Measurements from ENCODE around the gene IDI1.
"Not testable (repeated sequence)": the region's sequence is repeated elsewhere in the genome, so short reads cannot be mapped to it uniquely, and the experiment has no call there.

The IDI1 gene

DNA sequence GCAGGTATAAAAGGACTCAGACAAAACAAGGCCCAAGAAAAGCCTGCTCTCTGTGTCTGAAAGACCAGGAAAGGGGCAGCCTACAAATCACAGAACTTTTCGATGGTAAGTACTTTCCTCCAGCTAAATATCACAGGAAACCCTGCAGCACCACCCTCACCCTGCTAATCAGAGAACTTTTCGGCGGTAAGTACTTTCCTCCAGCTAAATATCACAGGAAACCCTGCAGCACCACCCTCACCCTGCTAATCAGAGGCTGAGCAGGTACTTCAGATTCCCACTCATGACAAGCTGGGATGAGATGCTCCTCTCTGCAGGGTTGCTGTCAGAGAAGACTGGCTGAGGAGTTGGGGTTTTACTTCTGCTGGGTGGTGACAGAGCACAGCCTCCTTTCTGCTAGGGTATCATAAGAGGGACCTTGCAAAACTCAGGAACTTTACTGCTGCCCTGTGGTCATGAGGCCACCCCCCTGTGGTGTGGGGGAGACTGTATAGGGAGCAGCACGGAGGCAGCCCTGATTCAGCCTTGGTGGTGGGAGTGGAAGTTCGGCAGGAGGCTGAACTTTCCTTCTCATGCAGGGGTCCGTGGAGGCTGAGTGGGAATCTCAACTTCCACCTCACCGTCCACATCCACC, 14.4 kb upstream of the IDI1 start:
- no peak for DNase-seq

DNA sequence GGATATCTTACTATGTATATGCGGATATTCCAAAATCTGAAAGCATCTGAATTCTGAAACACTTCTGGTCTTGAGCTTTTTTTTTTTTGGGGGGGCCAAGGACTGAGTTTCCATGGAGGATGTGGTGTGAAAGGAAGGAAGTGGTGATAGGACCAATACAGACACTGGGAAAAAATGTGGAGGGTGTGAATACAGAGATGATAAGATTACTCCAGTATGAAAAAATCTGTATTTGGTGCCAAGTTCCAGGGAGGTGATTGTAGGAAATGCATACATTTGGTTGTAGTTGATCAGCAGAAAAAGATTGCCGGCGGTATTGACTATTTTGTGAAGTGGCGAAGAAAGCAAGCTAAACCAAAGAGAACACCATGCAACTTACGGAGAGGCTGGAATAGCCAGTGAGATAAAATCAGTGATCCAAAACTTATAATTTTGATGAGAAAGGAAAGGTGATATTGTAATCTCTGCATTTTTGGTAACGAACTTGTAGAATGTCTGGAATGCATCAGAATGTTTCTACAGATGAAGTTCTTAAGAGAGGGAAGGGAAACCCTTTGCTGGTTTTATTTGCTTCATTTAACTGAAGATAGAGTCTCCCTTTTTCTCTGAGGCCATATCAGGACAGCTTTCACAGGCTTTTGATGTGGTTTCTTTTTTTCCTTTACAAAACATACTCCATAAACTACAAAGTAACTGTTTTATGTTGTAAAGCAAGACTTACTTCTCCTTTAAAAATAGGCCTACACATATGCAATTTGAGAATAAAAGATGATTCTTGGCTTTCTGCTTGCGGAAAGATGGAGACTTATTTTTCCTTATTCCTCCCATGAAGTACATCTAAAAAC, 13.2 kb upstream of the IDI1 start:
- no peak for DNase-seq

GRCh38 chr10:1059902-1060301, 11.0 kb upstream of the IDI1 start:
- no peak for DNase-seq

DNA sequence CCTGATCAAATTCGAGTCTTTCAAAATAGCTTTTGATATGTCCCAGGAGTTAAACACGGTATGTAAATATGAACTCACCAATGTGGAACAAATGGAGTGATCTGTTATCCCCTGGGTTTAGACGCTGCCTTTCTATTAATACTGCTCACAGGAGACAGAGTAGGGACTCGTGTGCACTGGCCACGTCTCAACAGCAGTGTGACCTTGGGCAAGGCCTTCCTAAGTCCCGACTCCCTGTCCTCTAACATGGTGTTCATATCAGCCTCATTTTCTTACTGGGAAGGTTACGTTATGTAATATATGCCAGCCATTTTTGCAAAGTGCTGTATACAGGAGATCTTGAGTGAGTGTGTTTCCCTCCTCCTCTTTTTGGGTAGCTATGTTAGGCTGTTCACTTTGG, 9.1 kb upstream of the IDI1 start:
- DNase-seq = no peak

DNA sequence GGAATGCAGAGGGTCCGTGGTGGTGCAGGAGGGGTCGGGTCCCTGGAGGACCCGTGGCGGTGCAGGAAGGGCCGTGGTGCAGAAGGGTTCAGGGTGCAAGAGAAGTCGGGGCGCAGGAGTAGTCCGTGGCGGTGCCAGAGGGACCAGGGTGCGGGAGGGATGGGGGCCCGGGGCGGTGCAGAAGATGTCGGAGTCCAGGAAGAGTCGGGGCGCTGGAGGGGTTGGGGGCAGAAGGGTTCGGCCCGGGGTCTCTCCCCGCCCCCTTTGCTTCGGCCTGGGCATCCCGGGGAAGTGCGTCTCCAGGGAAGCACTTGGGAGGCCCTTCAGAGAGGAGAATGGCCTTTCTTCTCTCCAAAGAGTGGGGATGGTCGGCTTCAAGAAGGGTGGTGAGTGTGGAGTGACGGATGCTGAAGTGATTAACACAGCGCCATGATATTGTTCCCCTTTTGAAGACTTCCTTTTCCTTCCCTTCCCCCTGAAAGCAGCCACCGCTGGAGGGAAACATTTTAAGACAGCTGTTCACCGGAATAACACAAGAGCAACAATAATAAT, 8.3 kb upstream of the IDI1 start:
- DNase-seq = peak; percentile 19

DNA sequence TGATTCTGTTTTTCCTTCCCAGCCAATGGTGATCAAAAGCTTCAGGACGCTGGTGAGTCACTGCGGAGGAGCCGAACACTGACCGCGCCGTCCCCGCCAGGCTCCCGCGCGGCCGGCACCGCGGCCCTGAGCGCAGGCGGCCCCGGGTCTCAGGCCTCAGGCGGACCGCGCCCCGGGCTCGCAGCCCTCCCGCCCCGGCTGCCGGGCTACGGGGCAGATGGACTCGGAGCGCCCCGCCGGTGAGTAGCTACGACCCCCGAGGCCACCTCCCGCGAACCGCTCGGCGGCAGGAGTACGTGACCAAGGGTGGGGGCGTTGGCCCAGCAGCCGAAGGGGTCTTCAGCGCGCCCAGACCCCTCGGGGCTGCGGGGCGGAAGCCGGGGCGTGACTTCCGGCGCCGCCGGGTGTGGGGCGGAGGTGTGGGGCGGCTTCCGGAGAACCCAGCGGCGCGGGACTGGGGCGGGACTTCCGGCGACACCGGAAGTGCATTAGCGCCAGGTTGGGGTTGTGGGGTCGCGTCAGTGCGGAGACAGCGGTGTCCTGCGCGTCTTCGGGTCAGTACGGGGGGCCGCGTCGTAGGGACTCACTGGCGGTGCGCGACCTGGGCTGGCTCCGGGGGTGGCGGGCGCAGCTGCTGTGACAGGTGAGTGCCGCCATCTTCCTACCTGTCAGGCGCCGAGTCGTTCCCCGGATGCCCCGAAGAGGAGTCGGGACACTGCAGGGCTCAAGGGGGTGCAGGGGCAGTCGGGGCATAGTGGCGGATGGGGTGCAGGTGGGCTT, 7.6 kb upstream of the IDI1 start, which contains the start of gene WDR37:
TSS of gene WDR37 (plus strand) at position 60 of the 780 bp plus-strand sequence. CDS start 15,771 bp downstream, outside the sequence.
- peak; percentile 86 for DNase-seq

- no peak for DNase-seq
Measured at GRCh38 chr10:1054684-1055083, 5.8 kb upstream of the IDI1 start.

- DNase-seq = peak; percentile 59
Measured at GRCh38 chr10:1050554-1050953, 1.6 kb upstream of the IDI1 start.

- no peak for DNase-seq
Measured at GRCh38 chr10:1050145-1050544, 1.2 kb upstream of the IDI1 start.

DNA sequence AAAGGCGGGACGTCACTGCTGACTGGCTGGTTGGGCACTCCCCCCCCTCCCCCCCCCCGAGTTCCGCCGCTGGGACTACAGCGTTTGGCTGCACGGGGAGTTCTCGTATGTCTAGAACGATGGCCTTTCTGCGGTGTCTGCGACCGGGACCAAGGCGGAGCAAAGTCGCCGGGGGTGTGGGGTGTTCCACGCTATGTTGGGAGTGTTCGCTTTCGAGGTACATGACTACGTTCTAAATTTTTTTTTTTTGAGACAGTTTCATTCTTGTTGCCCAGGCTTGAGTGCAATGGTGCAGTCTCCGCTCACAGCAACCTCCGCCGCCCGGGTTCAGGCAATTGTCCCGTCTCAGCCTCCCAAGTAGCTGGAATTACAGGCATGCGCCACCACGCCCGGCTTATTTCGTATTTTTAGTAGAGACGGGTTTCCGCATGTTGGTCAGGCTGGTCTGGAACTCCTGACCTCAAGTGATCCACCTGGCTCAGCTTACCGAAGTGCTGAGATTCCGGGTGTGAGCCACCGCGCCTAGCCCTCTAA, 573 bp upstream of the IDI1 start:
- DNase-seq = no peak

DNA sequence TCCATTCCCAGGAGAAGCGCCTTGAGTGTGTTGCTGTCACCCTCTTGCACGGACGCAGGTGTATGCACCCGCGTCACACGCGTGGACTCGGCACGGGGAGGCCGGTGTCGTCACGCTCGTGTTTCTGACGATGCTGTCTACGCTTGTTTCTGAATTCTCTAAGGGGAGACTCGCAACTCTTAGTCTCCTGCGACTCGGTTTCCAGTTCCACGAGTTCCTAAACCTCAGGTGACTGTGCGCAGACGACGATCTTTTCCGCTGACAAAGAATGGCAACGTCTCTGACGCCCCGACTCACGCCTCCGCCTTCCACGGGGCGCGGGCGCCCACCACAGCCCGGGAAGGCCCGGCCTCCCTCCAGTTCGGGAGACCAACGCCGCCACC, 579 bp downstream of the IDI1 start:
- peak; percentile 76 for DNase-seq

DNA sequence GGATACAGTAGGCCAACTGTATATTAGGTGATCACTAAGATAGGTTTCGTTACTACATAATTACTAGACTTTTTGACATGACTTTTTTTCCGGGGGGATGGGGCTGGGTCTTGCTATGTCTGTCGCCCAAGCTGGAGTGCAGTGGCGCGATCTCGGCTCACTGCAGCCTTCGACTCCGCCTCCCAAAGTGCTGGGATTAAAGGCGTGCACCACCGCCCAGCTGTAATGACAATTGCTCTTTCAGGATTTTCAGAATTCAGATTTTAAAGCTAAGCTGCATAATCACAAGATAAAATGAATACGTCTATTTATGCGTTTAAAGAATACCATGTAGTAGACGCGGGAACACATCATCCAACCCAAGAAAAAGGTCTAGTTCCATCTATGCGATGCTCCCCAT, 982 bp downstream of the IDI1 start:
- DNase-seq = no peak

- no peak for DNase-seq
Measured at GRCh38 chr10:1045415-1045814, 3.5 kb downstream of the IDI1 start.

DNA sequence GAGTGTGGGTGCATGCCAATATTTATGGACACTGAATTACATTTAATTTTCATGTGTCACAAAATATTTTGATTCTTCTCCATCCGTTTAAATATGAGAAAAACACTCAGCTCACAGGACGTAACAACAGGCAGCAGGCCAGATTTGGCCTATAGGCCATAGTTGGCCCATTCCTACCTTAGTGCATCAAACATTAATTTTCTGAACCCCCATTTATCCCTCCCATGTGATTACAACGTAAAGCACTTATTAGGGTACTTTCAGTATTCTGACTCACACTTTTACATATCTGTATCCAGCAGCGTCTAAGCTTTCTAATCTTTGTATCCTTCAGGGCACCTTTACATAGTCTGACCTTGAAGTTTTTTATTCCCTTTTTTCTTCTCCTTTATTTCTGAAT, 4.0 kb downstream of the IDI1 start:
- no peak for DNase-seq

DNA sequence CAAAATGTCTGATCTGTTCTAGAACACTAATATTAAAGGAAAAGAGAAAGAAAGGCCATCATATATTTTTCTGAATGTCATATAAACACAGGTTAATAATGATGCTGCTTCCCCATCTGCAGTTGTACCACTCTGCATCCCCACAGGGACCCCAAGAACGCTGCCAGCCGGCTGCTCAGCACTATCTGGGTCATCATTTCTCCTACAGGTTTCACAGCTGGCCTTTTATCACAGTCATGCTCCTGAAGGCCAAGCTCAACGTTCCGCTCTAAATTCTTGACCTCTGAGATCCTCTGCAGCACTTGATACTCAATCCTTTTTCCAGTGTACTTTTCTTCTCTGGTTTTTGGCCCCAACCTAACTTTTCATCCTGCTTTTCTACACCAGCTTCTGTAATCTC, 4.8 kb downstream of the IDI1 start:
- no peak for DNase-seq

GRCh38 chr10:1043532-1043995, 5.4 kb downstream of the IDI1 start:
- DNase-seq = peak; percentile 58

GRCh38 chr10:1041514-1041913, 7.4 kb downstream of the IDI1 start:
- DNase-seq = no peak

DNA sequence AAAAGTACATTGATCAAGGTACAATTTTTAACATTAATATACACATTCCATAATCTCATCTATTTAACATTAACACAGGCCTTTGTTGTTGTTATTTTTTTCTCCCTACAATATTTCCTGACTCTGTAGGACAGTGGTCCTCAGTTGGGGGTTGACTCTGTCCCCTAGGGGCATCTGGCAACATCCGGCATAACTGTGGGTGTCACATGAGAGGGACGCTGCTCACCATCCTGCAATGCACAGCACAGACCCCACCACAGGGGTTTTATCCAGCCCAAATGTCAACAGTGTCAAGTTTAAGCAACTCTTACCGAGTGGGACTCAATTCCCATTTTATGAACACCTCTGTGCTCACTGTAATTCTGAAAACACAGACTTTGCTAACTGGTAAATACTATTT, 8.8 kb downstream of the IDI1 start:
- DNase-seq = no peak

- DNase-seq = not testable (repeated sequence)
Measured at GRCh38 chr10:1038769-1039168, 10.2 kb downstream of the IDI1 start.

GRCh38 chr10:1037098-1037497, 11.8 kb downstream of the IDI1 start:
- no peak for DNase-seq

GRCh38 chr10:1036341-1036791, 12.6 kb downstream of the IDI1 start:
- peak; percentile 30 for DNase-seq

- no peak for DNase-seq
Measured at GRCh38 chr10:1035201-1035600, 13.7 kb downstream of the IDI1 start.

DNA sequence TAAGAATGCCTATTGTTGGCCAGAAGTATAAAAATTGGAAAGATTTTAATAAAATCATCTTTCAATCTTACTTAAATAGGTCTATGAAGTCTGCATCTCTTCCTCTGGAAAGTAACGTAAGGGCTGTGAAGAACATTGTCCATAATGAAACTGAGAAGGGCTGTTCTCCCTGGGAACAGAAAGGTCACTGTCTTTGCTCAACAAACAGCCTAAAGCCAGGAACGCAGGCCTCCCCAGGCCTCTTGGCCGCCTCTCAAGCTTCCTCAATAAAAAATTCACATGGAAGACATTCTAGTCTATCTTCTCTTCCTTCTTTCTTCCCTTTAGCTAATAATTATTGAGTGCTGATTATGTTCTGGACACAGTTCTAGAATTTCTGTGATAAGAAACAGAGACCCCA, 14.2 kb downstream of the IDI1 start:
- DNase-seq = no peak
